Endodermal cell (in vitro differentiated cells): ENCODE measurements around the gene STAT2. TPM values are rescaled to one million over a fixed set of nuclear protein-coding genes. Genes with fewer than 3 reads are reported as not detected.
A peak's percentile ranks its signal among the peaks of the same experiment; 100 is the strongest.

Source experiments
- DNase-seq: peaks from one replicate; pipeline ENCODE4 v3.0.0-alpha.2; 2017
- H3K27ac ChIP-seq: 2 replicates; pipeline ENCODE4 v1.5.1; 2013; ENCODE audit warnings: mild to moderate bottlenecking, low read depth, low read length, moderate library complexity
- H3K27me3 ChIP-seq: 2 replicates; pipeline ENCODE4 v1.6.1; 2013; ENCODE audit warnings: mild to moderate bottlenecking, low read length, moderate library complexity; ENCODE audit not compliant: insufficient read depth, control insufficient read depth, poor library complexity, severe bottlenecking
- H3K36me3 ChIP-seq: 2 replicates; pipeline ENCODE4 v1.7.0; 2013; ENCODE audit warnings: mild to moderate bottlenecking, low read length, moderate library complexity; ENCODE audit not compliant: control insufficient read depth, insufficient read depth
- H3K4me1 ChIP-seq: one replicate; pipeline ENCODE4 v1.7.0; 2013; ENCODE audit warnings: low read length; ENCODE audit not compliant: control insufficient read depth, insufficient read depth
- H3K4me3 ChIP-seq: 2 replicates; pipeline ENCODE4 v1.5.1; 2013; ENCODE audit warnings: mild to moderate bottlenecking, low read length, moderate library complexity
- H3K9ac ChIP-seq: 2 replicates; pipeline ENCODE4 v1.6.1; 2013; ENCODE audit warnings: mild to moderate bottlenecking, low read length, moderate library complexity; ENCODE audit not compliant: poor library complexity, severe bottlenecking; ENCODE audit errors: extremely low read depth
- H3K9me3 ChIP-seq: 2 replicates; pipeline ENCODE4 v1.6.1; 2013; ENCODE audit warnings: mild to moderate bottlenecking, low read length, moderate library complexity; ENCODE audit not compliant: control insufficient read depth
- H3K27ac Mint-ChIP-seq: 2 replicates; pipeline ENCODE4 v1.8.0; 2020; ENCODE audit warnings: mixed read lengths
- H3K27me3 Mint-ChIP-seq: 2 replicates; pipeline ENCODE4 v1.8.0; 2021; ENCODE audit warnings: mild to moderate bottlenecking, mixed read lengths; ENCODE audit not compliant: insufficient read depth
- H3K36me3 Mint-ChIP-seq: 2 replicates; pipeline ENCODE4 v1.8.0; 2020; ENCODE audit warnings: low read depth, mixed read lengths
- H3K4me1 Mint-ChIP-seq: 2 replicates; pipeline ENCODE4 v1.8.0; 2020; ENCODE audit warnings: mixed read lengths
- H3K4me3 Mint-ChIP-seq: 2 replicates; pipeline ENCODE4 v1.8.0; 2020; ENCODE audit warnings: mild to moderate bottlenecking, moderate library complexity, mixed read lengths
- H3K9me3 Mint-ChIP-seq: 2 replicates; pipeline ENCODE4 v1.8.0; 2020; ENCODE audit warnings: mild to moderate bottlenecking, mixed read lengths
- WGBS, 2 experiments: methylation state at CpG; one replicate each; pipeline versions ENCODE4 v1.1.5 to v1.1.7; 2013; ENCODE audit warnings: missing lambda C conversion rate in 2 of 2, mixed read lengths in 1 of 2; ENCODE audit not compliant: insufficient coverage in 1 of 2, insufficient read length in 1 of 2; 5-methylcytosine and 5-hydroxymethylcytosine counted together
- total RNA-seq, 2 donors: library from RNA; stranded (reverse); fragmentation: NEBNext Ultra II Directional in 1 of 2; extraction: Animal tissue kit (Norgen Biotek cat#: 25700) in 1 of 2; gene quantifications; 2 replicates in 1 of 2; 3 replicates in 1 of 2; pipeline ENCODE4 v1.2.1, GENCODE V29; 2021
- TF ChIP-seq, protein P1 (sequence below): fragments of 200-600 bp; sonication (generic); conservative IDR thresholded peaks from 2 replicates; pipeline ENCODE4 v1.5.0; 2021; ENCODE audit warnings: antibody characterized with exemption, mild to moderate bottlenecking

The STAT2 gene
- total RNA-seq, 2 donors from 2014 or later = 107 to 112 TPM

DNA sequence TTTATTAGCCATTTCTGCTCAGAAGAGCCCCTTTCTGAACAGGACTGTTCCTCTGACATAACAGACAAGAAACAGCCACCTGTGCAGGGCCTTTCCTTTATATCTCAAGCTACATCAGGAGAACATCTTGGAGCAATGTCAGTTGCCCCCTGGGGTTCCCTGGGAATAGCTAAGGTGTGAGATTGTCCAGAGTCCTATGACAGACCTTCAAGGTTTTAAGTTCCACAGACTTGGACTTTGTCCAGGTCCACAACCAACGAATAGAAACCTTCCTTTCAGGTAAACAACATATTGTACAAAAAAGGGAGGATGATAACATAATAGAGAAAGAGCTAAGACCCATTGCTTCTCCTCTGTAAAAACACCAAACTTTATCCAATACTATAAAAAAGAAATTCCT lies 18.3 kb downstream of the STAT2 start:
- TF ChIP-seq, protein P1, sequence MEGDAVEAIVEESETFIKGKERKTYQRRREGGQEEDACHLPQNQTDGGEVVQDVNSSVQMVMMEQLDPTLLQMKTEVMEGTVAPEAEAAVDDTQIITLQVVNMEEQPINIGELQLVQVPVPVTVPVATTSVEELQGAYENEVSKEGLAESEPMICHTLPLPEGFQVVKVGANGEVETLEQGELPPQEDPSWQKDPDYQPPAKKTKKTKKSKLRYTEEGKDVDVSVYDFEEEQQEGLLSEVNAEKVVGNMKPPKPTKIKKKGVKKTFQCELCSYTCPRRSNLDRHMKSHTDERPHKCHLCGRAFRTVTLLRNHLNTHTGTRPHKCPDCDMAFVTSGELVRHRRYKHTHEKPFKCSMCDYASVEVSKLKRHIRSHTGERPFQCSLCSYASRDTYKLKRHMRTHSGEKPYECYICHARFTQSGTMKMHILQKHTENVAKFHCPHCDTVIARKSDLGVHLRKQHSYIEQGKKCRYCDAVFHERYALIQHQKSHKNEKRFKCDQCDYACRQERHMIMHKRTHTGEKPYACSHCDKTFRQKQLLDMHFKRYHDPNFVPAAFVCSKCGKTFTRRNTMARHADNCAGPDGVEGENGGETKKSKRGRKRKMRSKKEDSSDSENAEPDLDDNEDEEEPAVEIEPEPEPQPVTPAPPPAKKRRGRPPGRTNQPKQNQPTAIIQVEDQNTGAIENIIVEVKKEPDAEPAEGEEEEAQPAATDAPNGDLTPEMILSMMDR = no peak
- H3K36me3 Mint-ChIP-seq = peaks cover 32% of the 10 kb centered on the region
- H3K27ac ChIP-seq = no peak overlapping the region
- peaks cover 35% of the 10 kb centered on the region for H3K36me3 ChIP-seq
- H3K27me3 ChIP-seq = no peaks in the 10 kb centered on the region
- H3K9ac ChIP-seq = no peak overlapping the region
- no peak overlapping the region for H3K27ac Mint-ChIP-seq
- H3K9me3 ChIP-seq = no peaks in the 10 kb centered on the region
- H3K9me3 Mint-ChIP-seq = no peaks in the 10 kb centered on the region
- H3K4me1 Mint-ChIP-seq = peaks cover 15% of the 10 kb centered on the region
- H3K27me3 Mint-ChIP-seq = no peaks in the 10 kb centered on the region
- no peak overlapping the region for H3K4me3 Mint-ChIP-seq
- no peak overlapping the region for H3K4me3 ChIP-seq
- H3K4me1 ChIP-seq = no peaks in the 10 kb centered on the region
- no peak for DNase-seq
- 100% methylated on average over 1 of the region's 1 CpG; no CpG with 5 or more reads in 1 of the 2 experiments for WGBS, 2 experiments

GRCh38 chr12:56339158-56339422 lies 20.8 kb downstream of the STAT2 start:
- peak overlapping the region; percentile 51 for H3K4me3 Mint-ChIP-seq

DNA sequence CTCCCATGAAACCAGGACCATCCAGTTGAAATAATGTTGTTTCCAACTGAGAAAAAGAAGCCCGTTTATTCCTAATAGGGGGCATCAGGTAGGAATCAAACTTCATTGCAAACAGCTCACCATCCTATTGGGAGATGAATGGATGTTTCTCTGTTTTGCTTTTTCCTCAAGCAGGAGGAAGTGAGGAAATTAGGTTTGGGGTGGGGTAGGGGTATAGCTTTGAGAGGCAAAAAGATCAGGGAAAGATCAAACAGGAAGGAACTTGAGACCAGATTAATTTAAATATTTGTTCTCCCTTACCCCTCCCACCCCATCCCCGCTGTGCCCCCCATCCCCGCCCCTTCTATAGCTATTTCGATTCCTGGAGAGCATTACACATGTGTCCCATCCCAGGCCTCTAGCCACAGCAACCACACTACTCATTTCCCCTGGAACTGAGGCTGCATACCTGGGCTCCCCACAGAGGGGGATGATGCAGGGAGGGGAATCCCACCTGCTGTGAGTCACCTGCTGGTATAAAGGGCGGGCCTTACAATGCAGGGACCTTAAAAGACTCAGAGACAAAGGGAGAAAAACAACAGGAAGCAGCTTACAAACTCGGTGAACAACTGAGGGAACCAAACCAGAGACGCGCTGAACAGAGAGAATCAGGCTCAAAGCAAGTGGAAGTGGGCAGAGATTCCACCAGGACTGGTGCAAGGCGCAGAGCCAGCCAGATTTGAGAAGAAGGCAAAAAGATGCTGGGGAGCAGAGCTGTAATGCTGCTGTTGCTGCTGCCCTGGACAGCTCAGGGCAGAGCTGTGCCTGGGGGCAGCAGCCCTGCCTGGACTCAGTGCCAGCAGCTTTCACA lies 21.4 kb downstream of the STAT2 start, which contains the start of gene IL23A:
Gene IL23A, plus strand, starts transcription at position 577 of the 850 bp plus-strand sequence. Its CDS starts 161 bp downstream, at position 738.
- H3K36me3 Mint-ChIP-seq = peaks cover 11% of the 10 kb centered on the region
- no peak within 1 kb of the TSS for H3K4me3 ChIP-seq
- H3K4me1 Mint-ChIP-seq = peaks cover 19% of the 10 kb centered on the region
- TF ChIP-seq, protein P1 = no peak
- no peaks in the 10 kb centered on the region for H3K27me3 Mint-ChIP-seq
- no peak within 1 kb of the TSS for H3K9ac ChIP-seq
- no peaks in the 10 kb centered on the region for H3K9me3 Mint-ChIP-seq
- H3K27ac Mint-ChIP-seq = peak within 1 kb of the TSS; percentile 89
- peak within 1 kb of the TSS; percentile 51 for H3K4me3 Mint-ChIP-seq
- peaks cover 14% of the 10 kb centered on the region for H3K36me3 ChIP-seq
- WGBS, 2 experiments = 31 to 33% methylated on average over 5 to 9 of the region's 9 CpGs
- no peaks in the 10 kb centered on the region for H3K9me3 ChIP-seq
- H3K27ac ChIP-seq = no peak within 1 kb of the TSS
- peak; percentile 91 for DNase-seq
- H3K27me3 ChIP-seq = no peaks in the 10 kb centered on the region
- H3K4me1 ChIP-seq = no peaks in the 10 kb centered on the region

More at GRCh38 chr12:56339158-56339422, 20.8 kb downstream of the STAT2 start:
- WGBS, 2 experiments = 92% methylated on average over 1 of the region's 1 CpG; no CpG with 5 or more reads in 1 of the 2 experiments
- Mint-ChIP-seq H3K4me1 (peaks cover 19% of the 10 kb centered on the region), H3K27ac (peak overlapping the region; percentile 89), H3K27me3 (no peaks in the 10 kb centered on the region), H3K9me3 (no peaks in the 10 kb centered on the region), H3K36me3 (peaks cover 17% of the 10 kb centered on the region)
- no peak overlapping the region for H3K27ac ChIP-seq
- no peaks in the 10 kb centered on the region for H3K27me3 ChIP-seq
- H3K9ac ChIP-seq = no peak overlapping the region
- H3K9me3 ChIP-seq = no peaks in the 10 kb centered on the region
- H3K36me3 ChIP-seq = peaks cover 19% of the 10 kb centered on the region
- no peaks in the 10 kb centered on the region for H3K4me1 ChIP-seq
- TF ChIP-seq, protein P1 = no peak
- no peak overlapping the region for H3K4me3 ChIP-seq
- no peak for DNase-seq
